ENCODE results near the gene SMG1.
"Not testable (repeated sequence)": the region's sequence is repeated elsewhere in the genome, so short reads cannot be mapped to it uniquely, and the experiment has no call there.

SMG1 gene

DNA sequence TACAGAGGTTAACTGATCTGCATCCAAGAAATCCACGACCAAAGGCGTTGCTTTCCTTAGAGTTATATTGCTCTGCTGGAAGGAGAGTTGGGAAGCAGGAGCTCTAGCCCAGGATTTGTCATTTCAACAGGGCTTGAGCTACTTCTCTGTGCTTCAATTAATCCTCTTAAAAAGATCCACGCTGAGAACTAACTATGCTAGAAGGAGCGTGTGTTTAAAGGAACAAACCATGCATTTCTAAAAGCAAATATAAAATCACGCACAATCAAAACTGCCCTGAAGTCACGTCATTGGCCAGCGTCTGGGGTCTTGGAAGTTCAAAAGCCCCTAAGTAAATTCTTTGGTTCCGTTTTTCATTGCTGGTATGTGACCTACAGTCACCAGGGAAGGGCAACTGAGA, 125.9 kb downstream of the SMG1 start:
- DNase-seq (ENCODE audit: low read depth): no peak

DNA sequence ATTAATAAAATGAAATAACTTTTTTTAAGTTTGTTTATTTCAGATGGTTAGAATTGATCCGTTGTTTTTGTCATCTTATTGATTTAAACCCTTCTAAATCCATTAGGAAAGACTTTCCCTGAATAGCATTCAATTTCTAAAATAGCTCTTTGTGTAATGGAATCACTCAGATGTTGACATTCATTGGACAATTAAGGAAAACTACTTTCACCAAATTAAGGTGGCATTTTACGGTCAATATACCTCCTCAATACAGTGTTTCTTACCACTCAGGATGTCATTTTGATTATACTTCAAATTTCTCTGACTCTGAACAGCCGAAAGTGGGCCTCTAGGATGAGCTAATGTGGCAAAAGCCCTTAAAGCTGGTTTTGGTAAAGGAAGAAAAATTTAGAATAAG, 126.7 kb downstream of the SMG1 start:
- no peak for DNase-seq (ENCODE audit: low read depth)

DNA sequence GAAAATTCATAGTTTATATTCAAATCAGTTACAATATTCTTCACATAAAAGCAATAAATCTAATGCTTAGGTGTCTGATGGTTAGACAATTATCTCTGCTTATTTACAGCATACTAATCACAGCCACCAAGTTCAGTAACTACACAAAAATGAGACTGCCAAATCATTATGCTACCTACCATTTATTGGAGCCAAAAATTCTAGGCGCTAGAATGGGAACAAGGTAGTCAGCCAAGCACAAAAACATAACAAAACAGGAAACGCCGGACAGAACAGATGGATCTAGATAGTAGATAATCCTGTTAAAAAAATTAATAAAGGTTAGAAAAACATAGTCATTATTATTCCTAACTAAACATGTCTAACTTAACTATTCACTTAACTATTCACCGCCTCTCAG, 128.5 kb downstream of the SMG1 start:
- no peak for DNase-seq (ENCODE audit: low read depth)

DNA sequence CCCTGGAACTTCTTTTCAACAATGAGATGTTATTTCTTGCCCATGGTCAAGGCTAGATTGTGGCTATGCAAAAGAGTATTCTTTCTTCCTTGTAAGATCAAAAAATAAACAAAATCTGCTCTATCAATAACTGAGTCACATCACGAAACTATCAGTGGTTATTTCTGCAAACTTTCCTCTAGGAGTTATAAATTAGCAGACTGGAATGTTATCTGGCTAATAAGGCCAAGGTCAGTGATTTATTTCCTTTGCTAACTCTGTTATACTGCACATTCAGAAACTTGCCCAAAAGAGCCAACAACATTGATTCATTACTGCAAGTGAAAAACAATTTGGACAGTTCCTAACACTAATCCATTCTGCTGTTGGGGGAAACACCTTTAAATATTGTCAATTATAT, 129.8 kb downstream of the SMG1 start:
- no peak for DNase-seq (ENCODE audit: low read depth)

DNA sequence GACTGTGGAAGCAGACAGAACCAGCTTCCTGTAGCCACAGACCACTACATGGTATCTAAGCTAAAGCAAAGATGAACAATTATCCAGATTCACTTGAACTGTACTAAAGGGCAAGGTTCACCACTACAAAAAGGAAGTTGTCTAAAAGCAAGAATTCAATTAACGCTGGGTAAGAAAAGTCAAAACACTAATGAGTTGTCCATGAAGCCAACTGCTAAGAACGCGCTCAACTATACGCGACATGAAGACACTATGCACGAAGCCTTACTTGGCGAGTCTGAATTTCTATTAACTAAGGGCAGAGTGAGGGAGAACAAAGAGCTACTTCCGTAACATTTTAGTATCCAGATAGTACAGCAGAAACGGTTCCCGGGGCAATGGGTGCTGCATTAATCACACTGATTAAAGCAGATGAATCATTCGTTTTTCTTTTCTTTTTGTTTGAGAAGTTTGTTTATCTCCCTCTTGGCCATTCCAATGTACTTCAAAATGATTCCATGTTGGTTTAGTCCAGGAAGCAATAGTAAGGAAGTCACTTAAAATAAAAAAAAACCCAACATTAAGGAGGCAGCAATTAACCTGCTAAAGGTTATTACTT, 133.3 kb downstream of the SMG1 start:
- DNase-seq (ENCODE audit: low read depth): no peak

DNA sequence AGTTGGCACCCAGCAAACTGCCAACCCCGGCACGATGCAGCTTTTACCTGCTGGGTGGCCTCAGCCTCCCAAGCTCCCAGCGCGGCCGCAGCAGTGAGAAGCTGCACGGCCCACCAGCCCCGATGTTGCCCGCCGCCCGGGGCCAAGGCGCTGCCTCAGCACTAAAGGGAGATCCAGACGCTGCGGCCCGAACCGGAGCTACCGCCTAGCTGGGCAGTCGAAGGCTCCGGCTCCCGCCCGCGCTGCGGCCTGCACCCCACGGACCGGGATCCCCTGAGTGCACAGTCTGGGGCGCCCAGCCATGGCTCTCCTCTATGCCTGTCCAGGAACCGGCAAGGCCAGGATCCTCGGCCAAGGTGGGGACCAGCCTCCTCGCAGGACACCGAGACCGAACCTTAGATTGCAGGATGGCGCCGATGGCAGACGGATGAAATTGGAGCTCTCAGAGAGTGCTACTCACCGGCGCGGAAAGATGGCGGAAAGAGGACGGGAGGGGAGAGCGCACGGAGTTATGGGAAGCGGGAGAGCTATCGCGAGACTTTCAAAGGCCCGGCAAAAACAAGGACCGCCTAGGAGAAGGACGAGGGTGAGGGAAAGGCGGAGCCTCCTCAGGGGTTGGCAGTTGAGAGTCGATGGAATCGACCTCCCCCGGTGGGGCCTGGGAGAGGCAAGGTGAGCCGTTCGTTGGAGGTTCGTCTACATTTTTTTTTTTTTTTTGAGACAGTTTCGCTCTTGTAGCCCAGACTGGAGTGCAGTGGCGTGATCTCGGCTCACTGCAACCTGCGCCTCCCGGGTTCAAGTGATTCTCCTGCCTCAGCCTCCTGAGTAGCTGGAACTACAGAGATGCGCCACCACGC, 136.1 kb downstream of the SMG1 start, which contains the start of gene RPS15A:
Gene RPS15A (minus strand): TSS at position 485 of the 857 bp plus-strand sequence. CDS start 1,221 bp downstream, outside the sequence.
- DNase-seq (ENCODE audit: low read depth): peak; percentile 88

DNA sequence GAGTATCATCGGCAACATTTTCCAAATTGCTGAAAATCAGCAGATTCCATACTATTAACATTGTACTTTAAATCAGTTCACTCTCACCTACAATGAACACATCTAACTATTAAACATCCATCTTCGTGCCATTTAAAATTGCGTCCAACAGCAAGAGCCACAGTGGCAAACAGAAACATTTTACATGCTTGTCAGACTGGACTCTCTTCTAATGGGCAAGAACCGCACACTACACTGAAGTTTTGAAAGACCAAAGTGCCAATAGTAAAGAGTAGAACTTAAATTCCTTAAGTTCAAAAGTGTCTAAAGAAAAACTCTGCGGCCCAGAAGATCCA, 136.7 kb downstream of the SMG1 start:
- DNase-seq (ENCODE audit: low read depth): no peak

DNA sequence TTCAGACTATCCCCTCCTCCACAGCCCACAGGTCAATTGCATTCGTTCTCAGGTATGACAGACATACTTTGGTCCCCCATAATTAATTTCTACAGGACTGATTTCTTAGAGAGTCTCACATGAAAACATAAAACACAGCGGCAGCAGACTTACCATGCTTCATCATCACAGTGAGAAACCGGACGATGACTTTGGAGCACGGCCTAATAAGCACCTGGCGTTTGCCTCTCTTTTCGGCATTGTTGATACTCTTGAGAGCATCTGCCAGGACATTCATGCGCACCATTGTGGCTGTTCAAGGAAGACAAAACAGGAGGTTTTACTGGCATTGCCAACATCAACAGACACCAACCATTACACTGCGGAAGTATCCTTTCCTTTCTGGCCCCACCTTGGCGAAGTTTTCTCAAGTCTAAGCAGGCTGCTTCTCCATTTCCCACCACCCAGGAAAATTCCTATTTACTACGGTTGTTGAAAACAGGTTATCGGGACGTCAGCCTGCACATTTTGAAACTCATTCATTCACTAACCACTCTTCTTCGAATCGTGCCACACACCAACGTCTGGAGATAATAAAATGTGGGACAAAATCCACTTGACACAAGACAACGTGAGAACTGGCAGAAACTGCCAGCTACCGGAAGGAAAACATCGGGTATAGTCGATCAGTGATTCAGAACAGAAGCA, 137.2 kb downstream of the SMG1 start:
- DNase-seq (ENCODE audit: low read depth): no peak

DNA sequence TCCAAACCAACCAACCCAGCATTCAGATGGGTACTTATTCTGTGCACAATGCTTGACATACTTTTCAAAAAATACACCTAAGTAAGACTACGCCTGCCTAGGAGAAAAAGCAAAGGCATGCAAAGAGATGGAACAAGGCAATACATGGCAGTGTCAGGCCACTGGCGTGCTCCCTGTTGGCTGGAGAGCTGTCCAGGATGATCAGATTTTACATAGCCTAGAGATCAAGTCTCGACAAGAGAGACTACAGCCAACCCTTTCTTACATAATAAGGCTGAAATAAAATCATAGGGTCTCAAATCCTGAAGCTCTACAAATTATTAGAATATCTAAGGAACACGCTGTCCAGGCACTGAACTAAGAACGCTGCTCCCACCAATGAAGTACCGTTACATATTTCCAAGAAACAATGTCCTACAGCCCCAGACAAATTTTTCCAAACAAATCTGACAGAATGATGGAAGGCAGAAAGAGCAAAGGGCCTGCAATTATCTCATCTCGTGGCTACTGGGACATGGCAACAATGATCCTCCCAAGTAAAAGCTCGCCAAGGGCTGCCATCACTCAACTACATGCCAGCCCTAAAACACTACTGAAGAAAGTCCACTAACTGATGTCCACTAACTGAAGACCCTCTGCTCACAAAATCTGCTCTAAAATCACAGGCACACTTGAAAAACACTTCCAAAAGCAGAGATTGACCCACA, 141.1 kb downstream of the SMG1 start:
- no peak for DNase-seq (ENCODE audit: low read depth)

DNA sequence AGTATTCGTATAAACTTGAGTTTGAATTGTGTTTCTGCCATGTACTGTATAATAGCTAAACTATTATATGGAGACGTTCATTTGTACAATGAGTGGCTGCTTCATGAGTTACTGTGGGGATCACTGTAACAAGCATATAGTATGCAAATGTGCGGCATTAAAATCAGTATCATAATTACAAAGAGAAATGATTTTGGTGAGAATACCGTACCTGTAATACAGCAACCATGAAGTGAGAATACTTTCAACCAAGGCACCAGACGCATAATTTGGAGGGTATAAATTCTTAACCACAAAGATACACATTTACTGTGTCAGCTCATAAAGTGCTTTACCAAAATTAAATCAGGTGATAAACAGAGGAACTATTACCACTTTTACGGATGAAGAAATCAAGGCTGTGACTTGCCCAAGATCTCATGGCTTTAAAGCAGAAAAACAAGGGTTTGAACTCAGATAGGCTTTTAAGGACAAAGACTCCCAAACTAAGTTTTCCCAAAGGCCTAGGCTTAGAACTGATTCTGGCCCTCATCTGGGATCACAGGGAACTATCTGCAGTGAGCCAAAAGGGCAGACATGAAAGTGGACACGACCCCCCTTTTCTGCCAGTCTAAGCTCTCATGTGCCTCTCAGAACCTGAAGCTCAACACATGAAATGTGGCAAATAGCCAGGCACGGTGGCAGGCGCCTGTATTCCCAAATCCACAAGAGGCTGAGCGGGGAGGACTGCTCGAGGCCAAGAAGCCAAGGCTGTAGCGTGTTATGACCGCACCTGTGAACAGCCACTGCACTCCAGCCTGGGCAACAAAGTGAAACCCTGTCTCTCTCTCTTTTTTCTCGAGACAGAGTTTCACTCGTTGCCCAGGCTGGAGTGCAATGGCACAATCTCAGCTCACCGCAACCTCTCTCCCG, 142.5 kb downstream of the SMG1 start:
- DNase-seq (ENCODE audit: low read depth): no peak

DNA sequence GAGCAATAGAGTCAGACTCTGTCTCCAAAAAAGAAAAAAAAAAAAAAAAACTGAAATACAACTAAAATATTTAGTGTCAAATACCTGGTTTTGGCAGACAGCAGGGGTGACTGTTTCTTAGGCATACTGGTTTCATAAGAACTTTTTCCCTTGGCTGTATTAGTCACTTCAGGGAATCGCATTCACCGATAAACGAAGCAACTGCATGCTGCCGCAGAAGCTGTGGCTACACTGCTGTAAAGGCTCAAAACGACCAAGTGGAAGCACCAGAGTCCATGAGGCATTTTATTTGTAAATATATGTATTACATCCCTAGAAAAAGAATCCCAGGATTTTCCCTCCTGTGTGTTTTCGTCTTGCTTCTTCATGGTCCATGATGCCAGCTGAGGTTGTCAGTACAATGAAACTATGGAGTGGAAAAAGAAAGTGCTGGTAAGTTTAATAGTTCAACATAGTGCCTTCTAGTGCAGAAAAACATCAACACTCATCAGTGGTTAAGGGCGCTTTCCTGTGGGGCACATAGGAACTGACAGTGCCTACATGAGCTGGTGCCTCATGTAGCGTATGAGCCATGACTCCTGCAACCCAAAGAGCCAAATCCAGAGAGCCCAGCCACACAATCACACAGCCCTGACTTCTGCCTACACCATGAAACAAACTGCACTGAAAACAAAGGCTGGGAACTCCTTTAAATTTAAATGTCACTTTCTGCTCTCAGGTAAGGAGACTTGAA, 143.3 kb downstream of the SMG1 start:
- DNase-seq (ENCODE audit: low read depth): no peak

DNA sequence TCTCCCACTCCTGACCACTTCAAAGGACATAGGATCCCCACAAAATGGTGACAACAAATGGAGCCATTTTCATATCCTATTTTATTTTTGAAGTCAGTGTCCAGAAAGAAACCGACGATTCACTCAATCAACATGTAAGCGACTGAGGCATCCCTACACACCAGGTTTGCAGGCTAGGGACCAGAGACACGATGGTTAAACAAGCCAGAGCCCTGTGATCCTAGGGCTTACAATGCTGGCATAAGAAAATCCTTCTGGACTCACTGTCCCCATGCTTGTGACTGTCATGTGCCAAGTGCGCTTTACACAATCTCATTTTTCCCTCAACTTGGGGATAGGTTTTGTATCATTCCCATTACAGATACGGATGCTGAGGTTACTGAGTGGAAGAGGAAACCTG, 145.0 kb downstream of the SMG1 start:
- DNase-seq (ENCODE audit: low read depth): not testable (repeated sequence)

DNA sequence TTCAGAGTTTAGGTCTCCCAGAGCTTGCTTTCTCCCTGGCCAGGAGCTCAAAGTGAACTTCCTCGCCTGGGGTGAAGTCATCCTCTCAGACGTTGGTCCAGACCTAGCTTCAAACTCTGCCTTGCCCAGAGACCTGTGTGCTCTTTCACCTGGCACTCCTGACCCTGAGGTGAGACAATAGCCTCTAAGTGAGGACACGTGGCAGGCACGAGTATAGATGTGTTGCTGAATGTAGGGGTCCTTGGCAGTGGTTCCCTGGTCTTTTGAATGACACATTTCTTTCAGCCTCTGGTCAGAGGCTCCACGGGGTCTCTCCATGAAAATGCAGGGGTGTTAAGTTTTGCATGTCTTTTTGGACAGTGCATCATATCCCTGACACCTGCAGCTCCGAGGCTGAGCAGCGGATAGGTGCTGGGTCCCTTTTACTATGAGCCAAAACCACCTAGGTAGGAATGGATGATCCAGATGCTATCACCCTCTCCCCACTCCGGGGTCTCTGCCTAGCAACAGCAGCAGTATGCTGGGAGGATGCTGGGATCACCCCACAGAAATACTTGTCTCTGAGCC, 145.7 kb downstream of the SMG1 start:
- not testable (repeated sequence) for DNase-seq (ENCODE audit: low read depth)

DNA sequence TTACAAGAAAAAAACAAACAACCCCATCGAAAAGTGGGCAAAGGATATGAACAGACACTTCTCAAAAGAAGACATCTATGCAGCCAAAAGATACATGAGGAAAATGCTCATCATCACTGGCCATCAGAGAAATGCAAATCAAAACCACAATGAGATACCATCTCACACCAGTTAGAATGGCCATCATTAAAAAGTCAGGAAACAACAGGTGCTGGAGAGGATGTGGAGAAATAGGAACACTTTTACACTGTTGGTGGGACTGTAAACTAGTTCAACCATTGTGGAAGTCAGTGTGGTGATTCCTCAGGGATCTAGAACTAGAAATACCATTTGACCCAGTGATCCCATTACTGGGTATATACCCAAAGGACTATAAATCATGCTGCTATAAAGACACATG, 148.5 kb downstream of the SMG1 start:
- not testable (repeated sequence) for DNase-seq (ENCODE audit: low read depth)

DNA sequence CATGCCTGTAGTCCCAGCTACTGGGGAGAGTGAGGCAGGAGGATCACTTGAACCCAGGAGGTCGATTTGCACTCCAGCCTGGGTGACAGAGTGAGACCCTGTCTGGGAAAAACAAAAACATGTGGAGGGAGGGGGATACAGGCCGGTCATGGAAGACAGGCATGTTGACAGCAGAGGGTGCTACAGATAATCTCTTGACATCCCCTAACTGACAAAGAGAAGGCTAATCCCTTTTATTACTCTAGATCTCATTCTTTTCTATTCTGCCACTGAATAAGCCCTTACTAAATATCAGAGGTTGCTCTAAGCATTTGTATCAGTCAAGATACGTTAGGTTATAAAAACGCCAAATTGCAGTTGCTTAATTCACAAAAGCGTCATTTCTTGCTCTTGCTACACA, 149.9 kb downstream of the SMG1 start:
- not testable (repeated sequence) for DNase-seq (ENCODE audit: low read depth)

DNA sequence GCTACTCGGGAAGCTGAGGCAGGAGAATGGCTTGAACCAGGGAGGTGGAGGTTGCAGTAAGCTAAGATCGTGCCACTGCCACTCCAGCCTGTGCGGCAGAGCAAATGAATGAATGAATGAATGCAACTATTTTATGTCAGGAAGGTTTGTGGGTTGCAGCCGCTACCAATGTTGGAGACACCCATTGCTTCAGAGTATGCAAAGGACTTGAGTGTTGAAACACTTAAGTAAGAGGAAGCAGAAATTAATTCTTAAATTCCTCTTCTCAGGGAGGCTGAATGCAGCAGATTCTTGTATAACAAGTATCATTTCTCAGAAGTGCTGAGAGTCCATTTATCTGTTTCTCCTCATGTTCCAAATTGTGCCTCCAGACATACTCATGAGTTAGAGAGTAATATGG, 151.6 kb downstream of the SMG1 start:
- DNase-seq (ENCODE audit: low read depth): not testable (repeated sequence)

DNA sequence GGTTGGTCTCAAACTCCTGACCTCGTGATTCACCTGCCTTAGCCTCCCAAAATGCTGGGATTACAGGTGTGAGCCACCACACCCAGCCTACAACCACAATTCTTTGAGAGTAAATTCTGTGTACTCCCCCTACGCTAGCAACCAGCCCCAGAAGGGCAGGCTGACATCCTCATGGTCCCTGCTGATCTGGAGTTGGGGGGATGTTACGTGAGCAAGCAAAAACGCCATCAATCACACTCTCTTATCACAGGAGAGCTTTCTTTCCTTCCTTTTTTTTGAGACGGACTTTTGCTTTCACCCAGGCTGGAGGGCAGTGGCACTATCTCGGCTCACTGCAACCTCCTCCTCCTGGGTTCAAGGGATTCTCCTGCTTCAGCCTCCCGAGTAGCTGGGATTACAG, 154.0 kb downstream of the SMG1 start:
- not testable (repeated sequence) for DNase-seq (ENCODE audit: low read depth)

DNA sequence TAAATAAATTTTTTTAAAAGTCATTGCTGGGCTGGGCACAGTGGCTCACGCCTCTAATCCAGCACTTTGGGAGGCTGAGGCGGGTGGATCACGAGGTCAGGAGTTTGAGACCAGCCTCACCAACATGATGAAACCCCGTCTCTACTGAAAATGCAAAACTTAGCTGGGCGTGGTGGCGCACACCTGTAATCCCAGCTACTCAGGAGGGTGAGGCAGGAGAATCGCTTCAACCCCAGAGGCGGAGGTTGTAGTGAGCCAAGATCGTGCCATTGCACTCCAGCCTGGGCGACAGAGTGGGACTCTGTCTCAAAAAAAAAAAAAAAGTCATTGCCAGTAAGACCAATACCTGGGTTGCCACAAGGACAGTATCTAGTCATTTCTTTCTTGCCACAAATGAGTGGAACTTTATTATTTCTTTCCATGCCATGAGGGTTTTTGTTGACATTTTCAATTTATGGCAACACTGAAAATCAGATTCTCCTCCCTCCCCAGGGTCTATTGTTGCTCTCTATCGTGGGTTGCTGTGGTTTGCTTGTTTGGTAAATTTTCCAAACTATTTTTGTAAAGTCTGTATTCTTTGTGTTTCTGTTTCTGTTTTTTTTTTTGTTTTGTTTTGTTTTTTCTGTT, 155.8 kb downstream of the SMG1 start:
- DNase-seq (ENCODE audit: low read depth): not testable (repeated sequence)

DNA sequence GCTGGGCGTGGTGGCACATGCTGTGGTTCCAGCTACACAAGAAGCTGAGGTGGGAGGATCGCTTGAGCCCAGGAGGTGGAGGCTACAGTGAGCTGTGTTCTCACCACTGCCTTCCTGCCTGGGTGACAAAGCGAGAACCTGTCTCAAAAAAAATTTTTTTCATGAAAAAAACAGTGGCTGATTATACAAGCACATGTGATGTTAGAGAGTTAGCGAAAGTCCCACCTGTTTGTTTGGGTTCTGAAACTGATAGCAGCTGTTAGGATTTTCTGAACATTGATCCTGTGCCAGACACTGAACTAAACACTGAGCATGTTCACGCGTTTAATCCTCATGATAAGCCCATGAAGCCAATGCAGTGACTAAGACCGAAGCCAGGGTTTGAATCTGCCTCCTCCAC, 159.0 kb downstream of the SMG1 start:
- DNase-seq (ENCODE audit: low read depth): not testable (repeated sequence)

DNA sequence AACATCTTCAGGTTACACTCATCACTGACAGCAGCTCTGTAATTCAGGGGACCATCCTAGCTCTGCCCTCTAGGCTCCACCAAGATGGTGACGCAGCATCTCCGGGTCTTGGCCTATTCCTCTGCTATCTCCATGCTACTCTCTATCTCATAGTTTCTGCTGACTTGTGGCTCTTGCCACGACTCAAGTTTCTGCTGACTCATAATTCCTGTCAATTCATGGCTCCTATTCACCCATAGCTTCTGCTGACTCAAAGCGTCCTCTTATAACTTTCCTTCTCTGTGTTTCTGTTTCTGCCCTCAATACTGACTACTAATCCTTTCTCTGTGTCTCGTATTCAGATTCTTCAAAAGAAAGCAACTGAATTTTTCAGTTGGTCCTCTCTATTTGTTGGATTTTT, 163.5 kb downstream of the SMG1 start:
- not testable (repeated sequence) for DNase-seq (ENCODE audit: low read depth)
